Measurements from ENCODE around the gene PHLDB3.
A peak's percentile ranks its signal among the peaks of the same experiment; 100 is the strongest.

Gene PHLDB3

DNA sequence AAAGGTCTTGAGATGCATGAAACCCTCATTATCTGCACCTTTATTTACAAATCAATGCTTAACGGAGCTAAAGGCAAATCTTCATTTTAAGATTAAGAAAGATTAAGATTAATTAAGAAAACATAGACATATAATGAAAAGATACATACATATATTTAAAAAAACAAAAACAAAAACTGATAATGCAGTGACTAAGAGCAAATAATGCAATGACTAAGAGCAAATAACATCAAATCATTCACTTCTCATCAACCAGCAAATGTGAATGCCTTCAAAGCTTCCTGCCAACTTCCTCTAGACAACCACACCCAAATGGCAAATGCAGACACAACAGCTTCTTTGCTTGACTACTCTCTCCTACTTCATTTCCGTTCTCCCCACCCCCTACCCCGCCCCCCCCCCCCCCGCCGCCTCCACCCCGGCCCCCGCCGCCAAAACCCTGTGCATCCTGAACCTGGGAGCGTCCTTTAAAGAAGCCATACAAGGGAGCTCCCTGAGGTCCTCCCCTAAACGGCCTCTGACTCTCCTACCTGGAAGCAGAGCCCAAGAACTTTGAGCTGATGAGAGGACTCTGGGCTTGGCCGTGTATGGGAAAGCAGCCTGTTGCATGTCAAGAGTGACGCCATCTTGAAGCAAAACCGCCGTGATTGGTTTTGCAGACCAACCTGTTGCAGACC is 65.4 kb downstream of the PHLDB3 start:
- DNase-seq, result peak; percentile 79 to 89

DNA sequence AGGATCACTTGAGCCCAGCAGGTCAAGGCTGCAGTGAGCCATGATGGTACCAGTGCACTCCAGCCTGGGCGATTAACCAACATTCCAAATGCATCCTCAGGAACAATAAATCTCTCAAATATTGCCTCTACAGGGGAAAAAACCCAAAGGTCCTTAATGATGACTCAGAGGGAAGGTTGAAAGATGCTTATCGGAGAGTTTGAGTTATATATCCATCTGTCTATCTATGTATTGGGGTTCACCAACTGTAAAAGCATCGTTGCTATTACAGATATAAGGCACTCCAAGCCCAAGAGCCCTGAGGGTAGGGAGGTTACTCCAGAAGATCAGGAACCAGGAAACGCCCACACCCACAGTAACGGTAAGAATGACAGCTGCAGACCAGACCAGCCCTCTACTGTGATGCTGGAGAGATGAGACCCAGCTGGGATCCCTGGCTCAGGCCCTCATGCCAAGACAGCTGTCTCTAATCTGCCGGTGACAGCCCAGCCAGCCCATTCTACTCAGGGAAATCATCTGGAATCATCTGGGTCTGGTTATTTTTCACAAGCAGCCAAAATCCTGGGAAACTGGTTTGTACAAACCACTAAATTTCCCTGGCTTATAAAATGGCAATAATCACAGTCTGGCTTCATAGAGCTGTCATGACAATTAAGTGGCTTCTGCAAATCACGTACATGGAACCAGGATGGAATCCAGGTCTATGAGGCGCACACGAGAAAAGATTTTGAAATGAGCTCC is 66.1 kb downstream of the PHLDB3 start:
- DNase-seq, result no peak

DNA sequence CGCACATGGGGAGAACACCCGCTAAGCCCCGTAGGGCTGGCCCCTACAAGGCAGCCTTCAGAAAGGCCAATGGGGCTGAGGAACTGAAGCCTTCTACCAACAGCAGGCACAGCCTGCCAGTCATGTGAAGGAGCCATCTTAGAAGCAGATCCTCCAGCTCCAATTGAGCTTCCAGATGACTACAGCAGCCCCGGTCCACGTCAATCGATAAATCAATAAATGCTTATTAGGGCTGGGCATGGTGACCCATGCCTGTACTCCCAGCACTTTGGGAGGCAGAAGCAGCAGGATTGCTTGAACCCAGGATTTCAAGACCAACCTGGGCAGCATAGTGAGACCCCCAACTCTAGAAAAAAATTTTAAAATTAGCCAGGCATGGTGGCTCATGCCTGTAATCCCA is 66.8 kb downstream of the PHLDB3 start:
- DNase-seq, result no peak

DNA sequence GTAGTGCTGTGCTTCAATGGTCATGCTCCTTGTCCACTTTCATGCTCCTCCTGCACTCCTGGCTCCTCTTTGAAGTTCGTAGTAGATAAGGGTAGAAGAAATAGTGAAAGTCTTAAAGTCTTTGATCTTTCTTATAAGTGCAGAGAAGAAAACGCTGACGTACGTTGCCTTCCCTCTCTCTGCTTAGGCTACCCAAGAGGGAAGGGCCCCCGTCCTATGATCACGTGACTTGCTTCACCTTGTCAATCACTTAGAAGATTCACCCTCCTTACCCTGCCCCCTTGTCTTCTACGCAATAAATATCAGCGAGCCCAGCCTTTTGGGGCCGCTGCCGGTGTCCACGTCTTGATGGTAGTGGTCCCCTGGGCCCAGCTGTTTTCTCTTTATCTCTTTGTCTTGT is 67.3 kb downstream of the PHLDB3 start:
- peak in 1 of 2 donors; percentile 34 for DNase-seq

DNA sequence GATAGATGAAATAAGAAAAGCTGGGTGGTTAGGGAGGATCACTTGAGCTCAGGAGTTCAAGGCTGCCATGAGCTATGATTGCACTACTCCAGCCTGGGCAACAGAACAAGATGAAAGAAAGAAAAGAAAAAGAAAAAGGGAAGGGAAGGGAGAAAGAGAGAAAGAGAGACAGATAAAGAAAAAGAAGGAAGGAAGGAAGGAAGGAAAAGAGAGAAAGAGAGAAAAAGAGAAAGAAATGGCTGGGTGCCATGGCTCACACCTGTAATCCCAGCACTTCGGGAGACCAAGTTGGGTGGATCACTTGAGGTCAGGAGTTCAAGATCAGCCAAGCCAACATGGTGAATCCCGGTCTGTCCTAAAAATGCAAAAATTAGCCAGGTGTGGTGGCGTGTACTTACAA is 68.8 kb downstream of the PHLDB3 start:
- no peak for DNase-seq

DNA sequence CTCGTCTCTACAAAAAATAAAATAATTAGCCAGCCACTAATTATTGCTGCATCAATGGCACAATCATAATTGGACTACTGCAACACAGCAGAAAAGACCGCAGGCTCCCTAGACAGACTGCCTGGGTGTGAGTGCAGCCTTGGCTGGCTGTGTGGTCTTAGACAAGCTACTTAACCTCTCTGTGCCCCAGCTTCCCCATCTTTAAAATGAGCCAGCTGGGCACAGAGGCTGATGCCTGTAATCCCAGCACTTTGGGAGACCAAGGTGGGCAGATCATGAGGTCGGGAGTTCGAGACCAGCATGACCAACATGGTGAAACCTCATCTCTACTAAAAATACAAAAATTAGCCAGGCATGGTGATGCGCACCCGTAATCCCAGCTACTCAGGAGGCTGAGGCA is 70.9 kb downstream of the PHLDB3 start:
- DNase-seq, result no peak

DNA sequence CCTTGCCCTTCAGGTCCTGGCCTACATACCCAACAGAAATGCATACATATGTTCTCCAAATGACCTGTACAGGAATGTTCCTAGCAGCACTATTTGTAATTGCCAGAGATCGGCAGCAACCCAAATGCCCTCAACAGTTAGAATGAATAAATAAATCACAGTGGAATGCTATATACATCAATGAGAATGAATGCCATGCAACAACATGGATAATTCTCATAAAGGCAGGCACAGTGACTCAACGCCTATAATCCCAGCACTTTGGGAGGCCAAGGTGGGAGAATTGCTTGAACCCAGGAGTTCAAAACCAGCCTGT is 71.2 kb downstream of the PHLDB3 start:
- DNase-seq, result no peak

DNA sequence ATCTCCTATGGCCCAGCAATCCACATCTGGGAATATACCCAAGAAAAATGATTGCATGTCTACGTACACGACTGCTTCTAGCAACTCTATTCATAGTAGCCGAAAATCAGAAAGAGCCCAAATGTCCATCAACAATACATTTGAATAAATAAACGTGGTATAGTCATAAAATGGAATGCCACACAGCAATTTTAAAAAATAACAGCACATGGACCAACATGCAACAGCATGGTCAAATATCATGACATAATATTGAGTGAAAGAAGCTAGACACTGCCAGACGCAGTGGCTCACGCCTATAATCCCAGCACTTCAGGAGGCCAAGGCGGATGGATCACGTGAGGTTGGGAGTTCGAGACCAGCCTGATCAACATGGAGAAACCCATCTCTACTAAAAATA is 73.6 kb downstream of the PHLDB3 start:
- no peak for DNase-seq

DNA sequence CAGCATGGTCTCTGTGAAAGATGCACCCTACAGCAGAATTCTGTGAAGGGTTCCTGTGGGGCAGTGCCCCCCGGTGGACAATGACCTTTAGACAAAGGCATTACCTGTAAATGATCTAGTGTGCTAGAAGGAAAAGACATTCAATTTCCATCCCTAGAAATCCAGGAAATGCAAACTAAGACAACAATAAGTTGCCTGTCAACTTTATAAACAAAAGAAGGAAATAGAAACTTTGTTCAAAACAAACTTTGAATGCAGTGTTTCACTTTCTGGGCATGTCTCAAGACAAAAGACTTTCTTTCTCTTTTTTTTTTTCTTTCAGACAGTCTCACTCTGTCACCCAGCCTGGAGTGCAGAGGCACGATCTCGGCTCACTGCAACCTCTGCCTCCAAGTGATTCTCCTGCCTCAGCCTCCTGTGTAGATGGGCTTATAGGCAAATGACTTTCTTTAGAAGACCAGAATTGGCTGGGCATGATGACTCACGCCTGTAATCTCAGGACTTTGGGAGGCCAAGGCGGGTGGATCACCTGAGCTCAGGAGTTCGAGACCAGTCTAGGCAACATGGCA is 74.3 kb downstream of the PHLDB3 start:
- DNase-seq, result no peak

DNA sequence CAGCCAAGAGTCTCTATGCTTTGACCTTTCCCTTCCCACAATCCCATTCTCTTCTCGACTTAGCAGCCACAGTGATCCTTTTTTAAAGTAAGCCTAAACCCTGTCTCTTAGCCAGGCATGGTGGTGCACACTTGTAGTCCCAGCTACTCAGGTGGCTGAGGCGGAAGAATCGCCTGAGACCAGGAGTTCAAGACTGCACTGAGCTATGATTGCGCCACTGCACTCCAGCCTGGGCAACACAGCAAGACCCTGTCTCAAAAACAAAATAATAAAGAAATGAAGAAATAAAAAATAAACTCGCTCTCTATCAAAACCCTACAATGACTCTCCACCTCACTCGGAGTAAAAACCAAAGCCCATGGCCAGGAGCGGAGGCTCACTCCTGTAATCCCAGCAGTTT is 75.2 kb downstream of the PHLDB3 start:
- DNase-seq, result no peak

DNA sequence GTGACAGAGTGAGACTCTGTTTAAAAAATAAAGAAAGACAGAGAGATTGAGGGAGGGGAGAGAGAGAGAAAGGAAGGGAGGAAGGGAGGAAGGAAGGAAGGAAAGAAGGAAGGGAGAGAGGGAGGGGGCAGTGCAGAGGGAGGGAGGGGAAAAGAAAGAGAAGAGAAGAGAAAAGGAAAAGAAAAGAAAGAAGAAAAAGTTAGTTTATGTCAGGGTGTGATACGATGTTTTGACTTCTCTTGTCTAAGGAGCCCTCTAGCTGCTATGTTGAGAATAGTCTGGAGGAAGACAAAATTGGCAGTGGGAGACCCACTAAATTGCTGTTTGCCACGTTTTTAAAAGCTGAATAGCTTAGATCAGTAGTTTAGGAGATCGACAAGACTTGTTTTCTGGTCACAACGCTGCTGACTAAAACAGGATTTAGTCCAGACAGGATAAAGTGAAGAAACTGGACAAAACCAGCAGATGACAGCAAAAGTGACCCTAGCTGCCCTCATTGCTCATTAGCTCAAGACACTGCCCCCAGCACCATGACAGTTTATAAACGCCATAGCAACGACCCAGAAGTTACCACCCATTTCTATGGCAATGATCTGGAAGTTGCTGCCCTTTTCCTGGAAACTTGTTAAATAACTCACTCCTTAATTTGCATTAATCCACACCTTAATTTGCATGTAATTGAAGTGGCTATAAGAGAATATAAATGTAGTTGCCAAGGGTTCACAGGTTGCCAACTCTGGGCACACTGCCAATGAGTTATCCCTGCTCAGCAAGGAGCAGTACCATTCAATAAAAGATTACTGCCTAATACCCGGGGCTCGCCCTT is 78.8 kb downstream of the PHLDB3 start:
- no peak for DNase-seq

All from CD4-positive, alpha-beta T cell treated with Interleukin-4 for 1 hour (primary cell).